GM23338 (cell line): ENCODE results near the gene GRID1. TPM values are rescaled to one million over a fixed set of nuclear protein-coding genes. Genes with fewer than 3 reads are reported as not detected.

Experiments used
- ATAC-seq: fragments of 200-7000 bp; cut with Tn5 transposase; 3 replicates; pipeline ENCODE4 v1.9.1; 2020
- DNase-seq: peaks from one replicate; pipeline ENCODE4 v3.0.0-alpha.2; 2015; ENCODE audit warnings: low spot score
- H2AFZ ChIP-seq: fragments of 200-600 bp; sonication (generic); 2 replicates; pipeline ENCODE4 v1.8.0; 2016; ENCODE audit warnings: antibody characterized with exemption, mild to moderate bottlenecking, moderate library complexity
- H3F3A ChIP-seq: fragments of 200-600 bp; sonication (generic); replicated peaks from 2 replicates; pipeline ENCODE4 v1.8.0; 2017; ENCODE audit warnings: antibody characterized with exemption, mixed run types, low read depth
- H3K27ac ChIP-seq: fragments of 200-600 bp; sonication (generic); 2 replicates; pipeline ENCODE4 v1.6.1; 2016; ENCODE audit warnings: low read depth
- H3K27me3 ChIP-seq: fragments of 200-600 bp; sonication (generic); 2 replicates; pipeline ENCODE4 v1.8.0; 2016; ENCODE audit warnings: mild to moderate bottlenecking, mixed run types, moderate library complexity; ENCODE audit not compliant: insufficient read depth
- H3K36me3 ChIP-seq: fragments of 200-600 bp; sonication (generic); 2 replicates; pipeline ENCODE4 v1.8.0; 2016; ENCODE audit warnings: mild to moderate bottlenecking; ENCODE audit not compliant: insufficient read depth
- H3K4me1 ChIP-seq: fragments of 200-600 bp; sonication (generic); 2 replicates; pipeline ENCODE4 v1.8.0; 2016; ENCODE audit warnings: mild to moderate bottlenecking, moderate library complexity; ENCODE audit not compliant: insufficient read depth
- H3K4me2 ChIP-seq: fragments of 200-600 bp; sonication (generic); 2 replicates; pipeline ENCODE4 v1.7.1; 2017; ENCODE audit warnings: mixed run types
- H3K4me3 ChIP-seq: fragments of 200-600 bp; sonication (generic); 2 replicates; pipeline ENCODE4 v1.6.1; 2016; ENCODE audit warnings: mixed run types
- H3K79me2 ChIP-seq: fragments of 200-600 bp; sonication (generic); replicated peaks from 2 replicates; pipeline ENCODE4 v1.8.0; 2017; ENCODE audit warnings: mild to moderate bottlenecking; ENCODE audit not compliant: insufficient read depth
- H3K9me2 ChIP-seq: fragments of 200-600 bp; sonication (generic); 2 replicates; pipeline ENCODE4 v1.8.0; 2017; ENCODE audit not compliant: insufficient read depth
- H4K20me1 ChIP-seq: fragments of 200-600 bp; sonication (generic); replicated peaks from 2 replicates; pipeline ENCODE4 v1.8.0; 2017; ENCODE audit warnings: mild to moderate bottlenecking; ENCODE audit not compliant: insufficient read depth
- H3K27ac Mint-ChIP-seq: 2 replicates; pipeline ENCODE4 v1.8.0; 2020; ENCODE audit warnings: inconsistent platforms, mild to moderate bottlenecking, moderate library complexity, mixed read lengths
- H3K27me3 Mint-ChIP-seq: 3 replicates; pipeline ENCODE4 v1.8.0; 2022; ENCODE audit warnings: low read depth, mild to moderate bottlenecking, moderate library complexity, mixed read lengths, inconsistent platforms; ENCODE audit not compliant: insufficient read depth, poor library complexity
- H3K36me3 Mint-ChIP-seq: 3 replicates; pipeline ENCODE4 v1.8.0; 2021; ENCODE audit warnings: low read depth, mild to moderate bottlenecking, inconsistent platforms, moderate library complexity, mixed read lengths
- H3K4me1 Mint-ChIP-seq: 3 replicates; pipeline ENCODE4 v1.8.0; 2020; ENCODE audit warnings: mild to moderate bottlenecking, inconsistent platforms, mixed read lengths
- H3K4me3 Mint-ChIP-seq: 3 replicates; pipeline ENCODE4 v1.8.0; 2021; ENCODE audit warnings: moderate library complexity, mild to moderate bottlenecking, inconsistent platforms, mixed read lengths
- H3K9me3 Mint-ChIP-seq: 3 replicates; pipeline ENCODE4 v1.8.0; 2020; ENCODE audit warnings: moderate library complexity, mild to moderate bottlenecking, inconsistent platforms, mixed read lengths
- CREB1 ChIP-seq: fragments of 250-450 bp; sonication (Bioruptor Pico); IDR thresholded peaks from 2 replicates; pipeline ENCODE4 v1.5.0; 2020; ENCODE audit warnings: low read depth, mild to moderate bottlenecking, moderate library complexity
- ETS1 ChIP-seq: IDR thresholded peaks from 2 replicates; pipeline ENCODE4 v1.6.1; 2016; ENCODE audit warnings: antibody characterized with exemption
- EZH2 ChIP-seq: fragments of 200-600 bp; sonication (generic); IDR thresholded peaks from one replicate; pipeline ENCODE4 v1.8.0; 2017; ENCODE audit warnings: antibody characterized with exemption, mild to moderate bottlenecking, low read depth; ENCODE audit not compliant: unreplicated experiment
- JUNB ChIP-seq: IDR thresholded peaks from one replicate; pipeline ENCODE4 v1.6.1; 2016; ENCODE audit warnings: antibody characterized with exemption; ENCODE audit not compliant: unreplicated experiment
- NANOG ChIP-seq: IDR thresholded peaks from 2 replicates; pipeline ENCODE4 v1.6.1; 2016; ENCODE audit warnings: antibody characterized with exemption, borderline replicate concordance
- POLR2AphosphoS5 ChIP-seq: IDR thresholded peaks from 2 replicates; pipeline ENCODE4 v1.6.1; 2016; ENCODE audit warnings: antibody characterized with exemption, low read depth
- REST ChIP-seq: IDR thresholded peaks from one replicate; pipeline ENCODE4 v1.6.1; 2018; ENCODE audit warnings: antibody characterized with exemption; ENCODE audit not compliant: unreplicated experiment
- STAT1 ChIP-seq: IDR thresholded peaks from one replicate; pipeline ENCODE4 v1.6.1; 2016; ENCODE audit warnings: antibody characterized with exemption; ENCODE audit not compliant: unreplicated experiment
- ZNF114 ChIP-seq: fragments of 250-450 bp; sonication (Bioruptor Pico); IDR thresholded peaks from 2 replicates; pipeline ENCODE4 v1.5.0; 2020; ENCODE audit warnings: mild to moderate bottlenecking, moderate library complexity
- ZNF331 ChIP-seq: fragments of 250-450 bp; sonication (Bioruptor Pico); IDR thresholded peaks from 2 replicates; pipeline ENCODE4 v1.5.0; 2020; ENCODE audit warnings: low read depth, mild to moderate bottlenecking, moderate library complexity
- ZNF462 ChIP-seq: fragments of 250-450 bp; sonication (Bioruptor Pico); IDR thresholded peaks from 2 replicates; pipeline ENCODE4 v1.5.0; 2020; ENCODE audit warnings: mild to moderate bottlenecking, moderate library complexity
- polyA plus RNA-seq: library from polyadenylated mRNA; unstranded; fragments of >200 nt; fragmentation: Nextera tagmentation; extraction: Ambion mirVana; gene quantifications from 2 replicates; pipeline ENCODE4 v1.2.1, GENCODE V29; 2016
- total RNA-seq: library from RNA; depleted of rRNA; stranded (reverse); fragments of >200 nt; shearing (Covaris generic); gene quantifications from 2 replicates; pipeline ENCODE4 v1.2.3, GENCODE V29; 2014
- TF ChIP-seq, protein P1 (sequence below), 2 experiments: fragments of 200-600 bp in 1 of 2; sonication (generic) in 1 of 2; conservative IDR thresholded peaks; 2 replicates each; pipeline versions ENCODE4 v1.5.1 to v1.6.1; 2016 to 2017; ENCODE audit warnings: antibody characterized with exemption in 2 of 2, low read depth in 2 of 2, mild to moderate bottlenecking in 2 of 2, moderate library complexity in 1 of 2

The GRID1 gene
- total and polyA plus RNA-seq, 2 experiments from 2014 or later: 0.14 to 0.15 TPM

- peaks cover 13% of the 10 kb centered on the region for H3K4me1 Mint-ChIP-seq
- H3K4me3 Mint-ChIP-seq: no peak overlapping the region
- H2AFZ ChIP-seq: no peak overlapping the region
- H3K27ac ChIP-seq: no peak overlapping the region
- H3K27ac Mint-ChIP-seq: peak overlapping the region; percentile 75; the same call in 1 of the 2 replicates
- no peaks in the 10 kb centered on the region for H3K79me2 ChIP-seq
- H3K9me2 ChIP-seq: no peaks in the 10 kb centered on the region
- H3K36me3 Mint-ChIP-seq: no peaks in the 10 kb centered on the region
- H4K20me1 ChIP-seq: no peaks in the 10 kb centered on the region
- no peak for DNase-seq
- no peaks in the 10 kb centered on the region for H3K27me3 ChIP-seq
- no peaks in the 10 kb centered on the region for H3F3A ChIP-seq
- H3K27me3 Mint-ChIP-seq: peaks cover 10% of the 10 kb centered on the region
- H3K4me3 ChIP-seq: no peak overlapping the region
- no peaks in the 10 kb centered on the region for H3K36me3 ChIP-seq
- no peaks in the 10 kb centered on the region for H3K4me1 ChIP-seq
- H3K9me3 Mint-ChIP-seq: peaks cover 3% of the 10 kb centered on the region; the same call in 2 of the 3 replicates
- H3K4me2 ChIP-seq: no peak overlapping the region
- ATAC-seq: no peak; the same call in 2 of the 3 replicates
- TF ChIP-seq ZNF462 (CRISPR knock-in tag): no peak
- no peak for TF ChIP-seq REST
- no peak for TF ChIP-seq ZNF114
- no peak for TF ChIP-seq EZH2
- no peak for TF ChIP-seq STAT1
- TF ChIP-seq ZNF331 (CRISPR knock-in tag): no peak
- TF ChIP-seq JUNB: no peak
- TF ChIP-seq, protein P1, sequence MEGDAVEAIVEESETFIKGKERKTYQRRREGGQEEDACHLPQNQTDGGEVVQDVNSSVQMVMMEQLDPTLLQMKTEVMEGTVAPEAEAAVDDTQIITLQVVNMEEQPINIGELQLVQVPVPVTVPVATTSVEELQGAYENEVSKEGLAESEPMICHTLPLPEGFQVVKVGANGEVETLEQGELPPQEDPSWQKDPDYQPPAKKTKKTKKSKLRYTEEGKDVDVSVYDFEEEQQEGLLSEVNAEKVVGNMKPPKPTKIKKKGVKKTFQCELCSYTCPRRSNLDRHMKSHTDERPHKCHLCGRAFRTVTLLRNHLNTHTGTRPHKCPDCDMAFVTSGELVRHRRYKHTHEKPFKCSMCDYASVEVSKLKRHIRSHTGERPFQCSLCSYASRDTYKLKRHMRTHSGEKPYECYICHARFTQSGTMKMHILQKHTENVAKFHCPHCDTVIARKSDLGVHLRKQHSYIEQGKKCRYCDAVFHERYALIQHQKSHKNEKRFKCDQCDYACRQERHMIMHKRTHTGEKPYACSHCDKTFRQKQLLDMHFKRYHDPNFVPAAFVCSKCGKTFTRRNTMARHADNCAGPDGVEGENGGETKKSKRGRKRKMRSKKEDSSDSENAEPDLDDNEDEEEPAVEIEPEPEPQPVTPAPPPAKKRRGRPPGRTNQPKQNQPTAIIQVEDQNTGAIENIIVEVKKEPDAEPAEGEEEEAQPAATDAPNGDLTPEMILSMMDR (conservative IDR thresholded peaks at IDR 0.05; ENCODE audit: low read depth in 2 of 2): no peak
- no peak for TF ChIP-seq POLR2AphosphoS5
- no peak for TF ChIP-seq CREB1 (CRISPR knock-in tag)
- no peak for TF ChIP-seq NANOG
- TF ChIP-seq ETS1: no peak
Measured at GRCh38 chr10:86221442-86222335, 144.9 kb downstream of the GRID1 start.
